D721Med (cell line): ENCODE data around the gene COL5A2.

Experiments
- DNase-seq: peaks from one replicate; pipeline ENCODE4 v3.0.0; 2011; ENCODE audit warnings: low spot score; ENCODE audit not compliant: insufficient read length
- FAIRE-seq: peaks from 2 replicates; lab custom pipeline; 2011; peaks lifted over from hg19 to GRCh38; lab: Jason Lieb, UNC
- CTCF ChIP-seq: IDR thresholded peaks from 2 replicates; pipeline ENCODE4 v1.5.1; 2012; ENCODE audit warnings: mild to moderate bottlenecking, control low read depth; ENCODE audit not compliant: insufficient read depth; ENCODE audit errors: missing control alignments

COL5A2 gene

DNA sequence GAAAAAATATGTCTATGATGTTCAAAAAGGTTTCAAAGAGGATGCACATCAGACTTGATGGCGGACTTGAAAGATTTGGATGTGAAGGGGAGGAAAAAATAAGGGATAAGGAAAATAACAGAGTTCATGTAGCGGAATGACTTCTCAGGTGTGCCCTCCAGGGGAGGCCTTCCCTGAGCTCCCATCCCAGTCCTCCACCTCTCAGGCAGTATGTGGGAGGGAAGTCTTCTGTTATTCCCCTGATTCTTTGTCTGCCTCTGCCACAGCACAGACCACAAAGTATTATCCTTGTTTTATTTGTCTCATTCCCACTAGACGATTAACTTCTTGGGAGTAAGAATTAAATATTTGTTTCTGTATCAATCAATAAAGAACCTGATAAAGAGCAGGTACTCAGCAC, 17.7 kb downstream of the COL5A2 start:
- DNase-seq = no peak
- no peak for FAIRE-seq
- no peak for TF ChIP-seq CTCF

DNA sequence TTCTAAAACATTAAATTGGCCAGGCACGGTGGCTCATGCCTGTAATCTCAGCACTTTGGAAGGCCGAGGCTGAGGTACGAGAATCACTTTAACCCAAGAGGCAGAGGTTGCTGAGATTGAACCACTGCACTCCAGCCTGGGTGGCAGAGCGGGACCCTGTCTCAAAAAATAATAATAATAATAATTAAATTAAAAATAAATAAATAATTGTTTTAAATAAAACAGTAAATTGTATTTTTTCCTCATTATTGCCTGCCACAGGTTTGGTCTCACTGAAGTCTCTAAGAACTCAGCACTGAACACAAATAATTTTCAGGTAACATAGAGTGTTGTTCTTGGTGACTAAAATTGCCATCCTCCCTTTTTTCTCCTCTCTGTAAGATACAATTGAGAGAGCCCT, 19.8 kb downstream of the COL5A2 start:
- DNase-seq = no peak
- FAIRE-seq = no peak
- no peak for TF ChIP-seq CTCF

GRCh38 chr2:189159273-189159672, 20.3 kb downstream of the COL5A2 start:
- DNase-seq = no peak
- TF ChIP-seq CTCF = no peak
- FAIRE-seq = no peak

DNA sequence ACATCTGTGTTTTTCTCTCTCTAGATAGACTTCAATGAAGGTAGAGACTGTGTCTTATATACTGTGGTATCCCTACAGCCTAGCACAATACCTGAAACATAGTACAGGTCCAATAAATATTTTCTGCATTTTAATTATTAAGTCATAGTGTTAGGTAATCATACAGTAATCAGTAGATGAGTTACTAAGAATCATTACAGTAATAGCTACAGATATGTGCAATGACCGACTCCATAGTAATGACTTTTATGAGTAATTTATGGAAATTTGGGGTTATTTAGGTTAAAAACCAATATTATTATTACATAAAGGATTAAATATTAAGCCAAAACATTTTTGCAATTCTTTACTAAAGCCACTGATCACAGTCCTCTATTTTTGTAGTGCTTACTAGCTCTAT, 21.6 kb downstream of the COL5A2 start:
- DNase-seq = no peak
- FAIRE-seq = no peak
- no peak for TF ChIP-seq CTCF

DNA sequence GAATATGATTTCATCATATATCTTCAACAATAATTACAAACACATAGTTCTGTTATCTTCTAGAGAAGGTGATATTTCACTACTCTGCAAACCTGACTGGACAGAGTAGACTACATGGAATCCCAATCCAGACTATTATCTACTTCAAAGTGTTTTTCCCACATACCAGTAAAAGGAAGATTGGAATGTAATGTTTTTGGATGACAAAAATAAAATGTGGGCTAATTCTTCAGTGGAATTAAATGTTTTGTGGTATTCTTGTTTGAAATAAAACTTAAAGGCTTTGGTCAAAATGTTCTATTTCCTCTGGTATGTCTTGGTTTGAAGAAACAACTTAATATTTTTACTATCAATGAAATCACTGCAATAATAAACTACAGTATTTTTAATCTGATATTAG, 22.1 kb downstream of the COL5A2 start:
- FAIRE-seq (no peak), DNase-seq (no peak)
- no peak for TF ChIP-seq CTCF

DNA sequence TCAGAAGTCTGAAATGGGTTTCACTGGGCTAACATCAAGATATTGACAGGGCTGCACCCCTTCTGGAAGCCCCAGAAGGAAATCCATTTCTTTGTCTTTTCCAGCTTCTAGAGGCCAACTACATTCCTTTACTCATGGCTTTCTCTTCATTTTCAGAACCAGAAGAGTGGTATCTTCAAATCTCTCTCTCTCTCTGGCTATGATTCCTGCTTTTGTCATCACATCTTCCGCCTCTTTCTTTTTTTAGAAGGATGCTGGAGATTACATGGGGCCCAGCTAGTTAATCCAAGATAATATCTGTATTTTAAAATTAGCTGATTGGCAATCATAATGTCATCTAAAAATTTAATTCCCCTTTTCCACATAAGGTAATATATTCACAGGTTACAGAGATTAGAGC, 23.8 kb downstream of the COL5A2 start:
- no peak for FAIRE-seq
- TF ChIP-seq CTCF = no peak
- DNase-seq = no peak

DNA sequence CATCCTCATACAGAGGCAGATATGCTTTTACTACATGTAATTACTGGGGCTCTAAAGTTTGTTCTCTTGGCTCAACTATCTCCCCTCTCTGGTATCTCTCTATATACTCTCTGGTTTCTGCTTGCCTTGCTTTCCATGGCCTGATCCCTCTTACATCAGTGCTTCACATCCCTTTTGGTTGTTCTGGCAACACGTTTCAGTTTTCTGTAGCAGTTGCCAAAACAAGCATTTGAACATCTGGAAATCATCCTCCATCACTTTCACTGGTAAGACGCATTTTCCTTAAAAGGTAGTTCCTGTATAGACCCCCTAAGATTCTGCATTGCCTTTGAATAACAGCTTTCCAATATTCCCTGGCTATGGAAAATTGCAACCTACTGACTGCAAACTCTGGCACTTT, 25.9 kb downstream of the COL5A2 start:
- TF ChIP-seq CTCF = no peak
- DNase-seq = no peak
- FAIRE-seq = no peak
